Activated CD4-positive, alpha-beta T cell treated with anti-CD3 and anti-CD28 coated beads for 1 hour (primary cell): ENCODE measurements around the gene AKAP8L.
"Not testable (repeated sequence)": the region's sequence is repeated elsewhere in the genome, so short reads cannot be mapped to it uniquely, and the experiment has no call there.

Source experiments
- DNase-seq: peaks from one replicate; pipeline ENCODE4 v3.0.0-alpha.2; 2020

The AKAP8L gene

DNA sequence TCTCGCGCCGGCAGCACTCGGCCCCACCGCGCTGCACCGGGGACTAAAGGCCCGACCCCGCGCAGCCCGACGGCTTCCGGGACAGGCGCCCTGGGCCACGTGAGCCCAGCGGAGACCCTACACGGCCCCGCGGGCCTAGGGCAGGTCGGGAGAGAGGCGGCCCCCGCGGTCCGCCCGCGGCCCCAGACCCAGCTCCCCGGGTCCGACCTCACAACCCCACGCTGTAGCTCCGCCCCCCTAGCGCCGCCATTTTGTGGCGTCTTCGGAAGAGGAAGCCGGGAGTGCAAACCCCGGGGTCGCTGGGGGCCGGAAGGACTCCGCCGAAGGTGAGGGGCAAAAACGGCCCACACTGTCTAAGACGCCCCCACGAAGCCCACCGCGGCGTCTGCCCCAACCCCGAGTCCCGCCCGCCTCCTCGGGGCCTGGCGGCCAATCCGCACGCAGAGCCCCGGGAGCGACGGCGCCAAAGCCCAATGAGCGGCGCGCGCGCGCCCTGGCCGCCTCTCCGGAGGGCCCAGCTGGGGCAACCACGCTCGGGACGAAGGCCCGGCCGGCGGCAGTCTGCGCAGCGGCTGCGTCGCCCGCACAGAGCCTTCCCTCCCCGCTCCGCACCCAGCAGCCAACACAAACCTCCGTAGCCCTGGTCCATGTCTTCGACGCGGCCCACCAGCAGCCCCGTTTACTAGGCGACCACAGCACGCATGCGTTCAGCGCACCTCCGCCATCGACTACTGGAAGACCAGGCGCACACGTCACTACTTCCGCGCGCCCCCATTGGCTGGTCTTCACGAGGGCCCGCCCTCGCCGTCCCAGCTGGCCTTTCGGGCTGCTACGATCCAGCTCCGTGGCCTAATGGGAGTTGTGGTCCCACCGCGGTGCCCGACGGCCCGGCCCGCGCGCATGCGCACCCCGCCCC is 39.4 kb downstream of the AKAP8L start, which contains the start of gene AKAP8:
Gene AKAP8 (minus strand): TSS at position 705 of the 916 bp plus-strand sequence. CDS start 56 bp downstream, at position 649.
- peak; percentile 98 for DNase-seq

DNA sequence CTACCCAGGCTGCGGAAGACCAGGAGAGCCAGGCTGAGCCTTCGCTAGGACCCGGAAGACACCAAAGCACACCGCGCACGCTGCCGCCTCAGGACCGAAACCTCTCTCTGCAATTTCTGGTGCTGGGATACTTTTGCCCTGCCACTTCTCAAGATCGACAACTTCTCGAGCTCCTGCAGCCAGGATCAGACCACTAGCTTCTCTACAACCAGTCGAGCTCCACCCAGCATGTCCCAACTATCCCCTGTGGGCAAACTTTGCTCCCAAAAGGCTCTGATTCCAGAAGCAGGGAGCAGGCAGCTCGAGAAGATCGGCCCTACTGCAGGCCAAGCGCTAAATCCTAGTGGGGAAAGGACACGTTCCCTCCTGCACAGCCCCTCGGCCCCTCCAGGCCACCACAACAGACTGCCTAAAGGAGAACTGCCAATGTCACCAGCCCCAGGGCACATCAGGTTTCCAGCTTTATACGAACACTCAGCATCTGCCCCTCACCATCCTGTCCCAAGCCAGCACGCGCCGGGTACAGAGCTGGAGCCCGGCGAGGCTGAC is 40.2 kb downstream of the AKAP8L start:
- no peak for DNase-seq

DNA sequence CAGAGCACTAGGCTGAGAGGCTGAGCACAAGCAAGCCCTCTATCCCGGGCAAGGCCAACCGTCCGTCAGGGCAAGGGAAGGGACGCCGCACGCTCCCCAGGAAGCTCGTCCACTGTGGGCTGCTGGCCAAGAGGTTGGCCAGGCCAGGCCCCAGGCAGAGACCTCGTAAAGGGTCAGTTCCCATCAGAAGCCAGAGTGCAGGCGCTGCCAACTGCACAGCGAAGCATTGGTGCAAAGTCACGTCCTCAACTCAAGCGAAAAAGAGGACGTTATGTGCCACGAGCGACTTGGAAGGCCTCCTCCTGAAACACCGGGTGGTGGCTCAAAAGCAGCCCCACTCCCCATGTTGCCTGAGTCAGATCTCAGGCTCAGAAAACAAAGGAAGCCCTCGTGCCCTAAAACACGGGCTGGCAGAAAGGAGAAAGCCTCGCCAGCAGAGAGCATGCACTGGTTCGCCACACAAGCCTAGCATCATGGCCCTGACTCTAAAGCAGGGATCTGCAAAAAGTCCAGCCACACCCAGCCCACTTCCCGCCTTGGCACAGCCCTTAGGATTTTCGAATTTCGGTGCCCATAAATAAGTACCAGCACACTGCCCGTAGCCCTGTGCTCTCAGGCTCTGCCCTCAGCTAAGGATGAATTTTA is 43.9 kb downstream of the AKAP8L start:
- no peak for DNase-seq

GRCh38 chr19:15374105-15374651 is 44.6 kb downstream of the AKAP8L start:
- DNase-seq, result no peak

DNA sequence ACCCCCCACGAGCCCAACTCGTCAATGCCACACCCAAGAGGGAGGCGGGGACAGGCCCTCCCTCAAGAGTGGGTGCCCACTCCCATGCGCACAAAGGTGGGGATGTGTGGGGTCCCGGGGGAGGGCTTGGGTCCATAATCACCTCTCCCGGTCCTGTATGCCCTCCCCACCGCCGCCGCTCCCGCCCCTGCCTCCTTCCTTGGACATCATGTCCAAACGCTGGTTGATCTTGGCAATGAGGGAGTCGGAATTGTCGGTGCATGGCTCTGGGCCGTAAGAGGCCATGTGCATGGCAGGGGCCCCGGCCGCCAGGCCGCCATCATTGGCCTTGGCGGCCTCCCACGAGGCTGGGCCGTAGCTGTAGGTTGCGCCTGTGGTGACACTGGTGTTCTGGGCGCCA is 45.1 kb downstream of the AKAP8L start:
- no peak for DNase-seq

- DNase-seq, result no peak
Measured at GRCh38 chr19:15372891-15373301, 45.9 kb downstream of the AKAP8L start.

- no peak for DNase-seq
Measured at GRCh38 chr19:15372470-15372869, 46.3 kb downstream of the AKAP8L start.

GRCh38 chr19:15371786-15372380 is 46.9 kb downstream of the AKAP8L start:
- no peak for DNase-seq

- DNase-seq, result no peak
Measured at GRCh38 chr19:15371119-15371518, 47.7 kb downstream of the AKAP8L start.

DNA sequence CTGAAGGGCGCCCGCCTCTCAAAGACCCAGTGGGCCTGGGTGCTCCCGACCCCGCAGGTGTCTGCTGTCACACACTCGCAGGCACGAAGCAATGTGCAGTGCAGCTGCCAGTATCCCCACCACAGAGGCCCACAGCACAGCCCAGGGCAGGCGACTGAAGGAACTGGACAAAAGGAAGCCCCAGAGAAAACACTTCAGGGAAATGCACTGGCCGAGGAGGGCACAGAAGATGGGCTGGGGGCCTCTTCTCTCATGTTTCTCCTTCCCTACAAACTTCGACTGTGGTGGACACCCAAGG is 49.2 kb downstream of the AKAP8L start:
- no peak for DNase-seq

GRCh38 chr19:15368798-15369593 is 49.8 kb downstream of the AKAP8L start:
- no peak for DNase-seq

GRCh38 chr19:15368051-15368632 is 50.6 kb downstream of the AKAP8L start:
- DNase-seq, result no peak

- DNase-seq, result no peak
Measured at GRCh38 chr19:15367439-15367838, 51.3 kb downstream of the AKAP8L start.

GRCh38 chr19:15365264-15365663 is 53.5 kb downstream of the AKAP8L start:
- no peak for DNase-seq

DNA sequence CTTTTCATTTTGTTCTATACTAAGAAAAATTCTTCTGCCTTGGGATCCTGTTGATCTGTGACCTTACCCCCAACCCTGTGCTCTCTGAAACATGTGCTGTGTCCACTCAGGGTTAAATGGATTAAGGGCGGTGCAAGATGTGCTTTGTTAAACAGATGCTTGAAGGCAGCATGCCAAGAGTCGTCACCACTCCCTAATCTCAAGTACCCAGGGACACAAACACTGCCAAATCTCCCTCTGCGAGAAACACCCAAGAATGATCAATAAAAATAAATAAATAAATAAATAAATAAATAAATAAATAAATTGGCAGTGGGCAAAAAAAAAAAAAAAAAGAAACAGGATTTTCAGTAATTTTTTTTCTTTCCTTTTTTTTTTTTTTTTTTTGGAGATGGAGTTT is 55.0 kb downstream of the AKAP8L start:
- not testable (repeated sequence) for DNase-seq

DNA sequence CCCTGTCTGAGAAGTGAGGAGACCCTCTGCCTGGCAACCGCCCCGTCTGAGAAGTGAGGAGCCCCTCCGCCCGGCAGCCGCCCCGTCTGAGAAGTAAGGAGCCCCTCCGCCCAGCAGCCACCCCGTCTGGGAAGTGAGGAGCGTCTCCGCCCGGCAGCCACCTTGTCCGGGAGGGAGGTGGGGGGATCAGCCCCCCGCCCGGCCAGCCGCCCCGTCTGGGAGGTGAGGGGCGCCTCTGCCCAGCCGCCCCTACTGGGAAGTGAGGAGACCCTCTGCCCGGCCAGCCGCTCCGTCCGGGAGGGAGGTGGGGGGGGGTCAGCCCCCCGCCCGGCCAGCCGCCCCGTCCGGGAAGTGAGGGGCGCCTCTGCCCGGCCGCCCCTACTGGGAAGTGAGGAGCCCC is 55.7 kb downstream of the AKAP8L start:
- not testable (repeated sequence) for DNase-seq

DNA sequence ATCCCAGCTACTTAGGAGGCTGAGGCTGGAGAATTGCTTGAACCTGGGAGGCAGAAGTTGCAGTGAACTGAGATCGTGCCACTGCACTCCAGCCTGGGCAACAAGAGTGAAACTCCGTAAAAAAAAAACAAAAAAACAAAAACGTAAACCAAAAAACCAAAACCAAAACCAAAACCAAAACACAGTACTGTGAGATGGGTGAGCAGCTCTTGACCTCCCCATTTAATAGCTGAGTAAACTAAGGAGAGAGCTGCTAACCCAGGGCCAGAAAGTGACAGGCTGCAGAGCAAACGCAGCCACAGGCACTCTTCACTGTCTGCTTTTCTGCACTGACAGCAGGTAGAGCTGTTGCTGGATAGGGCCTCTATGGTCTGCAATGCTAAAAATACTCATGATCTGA is 58.8 kb downstream of the AKAP8L start:
- DNase-seq, result not testable (repeated sequence)

DNA sequence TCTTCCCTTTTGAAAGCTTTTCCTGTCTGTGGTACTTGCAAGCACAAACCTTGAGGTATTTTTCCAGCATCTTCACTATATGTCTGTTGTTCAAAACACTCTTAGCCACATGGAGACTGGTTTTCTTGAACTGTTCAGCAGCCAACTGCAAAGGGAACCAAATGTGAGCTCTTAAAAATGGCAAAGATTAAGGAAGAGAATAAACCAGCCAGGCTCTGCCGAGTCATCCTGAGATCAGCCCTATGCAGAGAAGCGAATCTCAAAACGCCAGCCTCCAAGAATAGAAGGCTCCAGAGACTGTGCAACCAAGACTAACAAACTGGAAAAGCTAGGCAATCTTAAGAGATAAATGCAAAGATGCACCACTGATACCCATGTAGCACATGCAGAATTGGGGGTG is 59.9 kb downstream of the AKAP8L start:
- no peak for DNase-seq

GRCh38 chr19:15357906-15358305 is 60.9 kb downstream of the AKAP8L start:
- DNase-seq, result no peak

DNA sequence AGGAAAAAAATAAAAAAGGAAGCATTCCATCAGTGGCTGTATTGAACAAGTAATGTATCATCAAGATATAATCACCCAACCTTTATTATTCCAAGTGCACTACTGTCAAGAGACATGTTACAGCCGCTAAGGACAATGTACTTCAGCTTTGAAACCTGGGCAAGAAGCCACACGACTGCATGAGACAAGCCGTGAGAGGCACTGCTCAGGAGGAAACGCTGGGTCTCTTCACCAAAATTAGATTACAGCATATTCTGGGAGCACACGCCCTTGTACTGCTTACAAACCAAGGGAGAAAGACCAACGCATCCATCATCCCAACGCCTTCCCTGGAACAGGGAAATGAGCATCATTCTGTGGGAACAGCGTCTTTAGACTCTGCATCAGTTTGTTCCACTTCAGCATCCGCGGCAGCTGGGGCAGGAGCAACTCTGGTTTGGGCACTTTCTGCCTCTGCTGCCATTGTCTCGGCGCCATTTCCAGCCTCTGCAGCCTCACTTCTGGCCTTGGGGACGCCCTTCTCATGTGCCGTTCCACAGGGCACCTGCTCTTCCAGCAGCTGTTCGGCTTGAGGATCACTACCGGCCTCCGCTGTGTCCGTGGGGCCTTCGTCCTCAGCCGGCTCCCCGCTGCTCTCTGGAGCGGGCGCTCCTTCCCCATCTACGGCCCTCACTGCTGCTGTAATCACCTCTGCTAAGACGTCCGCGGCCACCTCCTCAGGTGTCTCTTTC is 64.1 kb downstream of the AKAP8L start:
- no peak for DNase-seq

DNA sequence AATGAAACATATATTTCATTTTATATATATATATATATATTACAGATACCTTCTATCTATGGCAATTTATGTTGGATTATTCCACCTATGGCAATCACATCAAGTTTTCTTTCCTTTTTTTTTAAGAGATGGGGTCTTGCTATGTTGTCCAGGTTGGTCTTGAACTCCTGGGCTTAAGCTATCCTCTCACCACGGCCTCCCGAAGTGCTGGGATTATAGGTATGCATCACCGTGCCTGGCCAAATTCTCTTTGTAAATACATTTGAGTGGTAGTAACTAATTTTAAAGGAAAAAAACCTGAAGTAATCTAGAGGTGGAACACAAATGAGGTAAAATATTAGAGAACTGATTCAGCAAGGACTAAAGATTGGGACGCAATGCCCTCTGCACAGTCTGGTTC is 64.9 kb downstream of the AKAP8L start:
- no peak for DNase-seq
